HUES6 (cell line): Measurements from ENCODE around the gene SGCD.

Experiments used
- H3K27ac ChIP-seq: 2 replicates; pipeline ENCODE4 v1.7.0; 2013; ENCODE audit warnings: low read depth, mild to moderate bottlenecking, low read length, inconsistent platforms
- H3K27me3 ChIP-seq: 2 replicates; pipeline ENCODE4 v1.6.1; 2013; ENCODE audit warnings: low read length; ENCODE audit not compliant: control insufficient read depth, insufficient read depth
- H3K36me3 ChIP-seq: 2 replicates; pipeline ENCODE4 v1.6.1; 2013; ENCODE audit warnings: low read length; ENCODE audit not compliant: control insufficient read depth, insufficient read depth
- H3K4me1 ChIP-seq: 2 replicates; pipeline ENCODE4 v1.6.1; 2013; ENCODE audit warnings: low read length; ENCODE audit not compliant: control insufficient read depth, insufficient read depth
- H3K4me3 ChIP-seq: 2 replicates; pipeline ENCODE4 v1.5.1; 2013; ENCODE audit warnings: low read depth, low read length
- H3K9ac ChIP-seq: one replicate; pipeline ENCODE4 v1.6.1; 2013; ENCODE audit warnings: mild to moderate bottlenecking, low read length
- H3K9me3 ChIP-seq: 2 replicates; pipeline ENCODE4 v1.6.1; 2013; ENCODE audit warnings: low read depth, low read length; ENCODE audit not compliant: control insufficient read depth, insufficient read depth

The SGCD gene

DNA sequence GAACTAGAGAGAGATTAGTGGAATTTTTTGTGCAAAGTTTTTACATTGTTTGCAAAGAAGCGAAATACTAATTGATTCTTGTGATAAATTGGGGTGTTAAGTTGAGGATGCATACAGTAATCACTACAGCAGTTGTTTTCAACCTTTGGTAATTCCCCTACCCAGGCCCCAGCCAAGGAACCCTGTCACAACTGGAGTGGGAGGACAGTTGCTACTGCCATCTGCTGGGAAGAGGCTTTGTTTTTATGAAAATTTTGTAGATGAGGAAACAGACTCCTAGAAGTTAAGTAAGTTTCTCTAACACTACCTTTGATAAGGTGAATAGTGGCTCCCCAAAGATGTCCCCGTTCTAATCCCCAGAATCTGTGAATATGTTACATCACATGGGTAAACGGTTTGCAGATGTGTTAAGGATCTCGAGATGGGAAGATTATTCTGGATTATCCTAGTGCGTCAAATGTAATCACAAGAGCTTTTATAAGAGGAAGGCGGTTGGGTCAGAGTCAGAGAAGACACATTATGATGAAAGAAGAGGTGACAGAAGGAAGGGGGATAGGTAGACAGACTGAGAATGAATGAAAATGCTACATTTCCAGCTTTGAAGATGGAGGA is 489.1 kb downstream of the SGCD start:
- no peaks in the 10 kb centered on the region for H3K27me3 ChIP-seq
- H3K4me3 ChIP-seq, result no peak overlapping the region
- H3K9me3 ChIP-seq, result no peaks in the 10 kb centered on the region
- no peak overlapping the region for H3K27ac ChIP-seq
- H3K36me3 ChIP-seq, result no peaks in the 10 kb centered on the region
- peaks cover 15% of the 10 kb centered on the region for H3K4me1 ChIP-seq
- H3K9ac ChIP-seq, result no peak overlapping the region
